MCF 10A (cell line): ENCODE measurements around the gene CDK4. TPM values are rescaled to one million over a fixed set of nuclear protein-coding genes. Genes with fewer than 3 reads are reported as not detected.

Source experiments
- BruUV-seq: library from RNA; stranded (reverse); fragments of 400-500 nt; replicated peaks from 2 replicates; lab custom pipeline; 2021; lab: Mats Ljungman, UMichigan
- CTCF ChIA-PET: fragments of 300-600 bp; sonication (Branson Sonifier 250); formaldehyde crosslinking; extraction: SDS; loops from one replicate; lab custom pipeline; 2021; ENCODE audit warnings: antibody characterized with exemption, inconsistent platforms; lab: Yijun Ruan, JAX
- POLR2A ChIA-PET: fragments of 300-600, 350-650 bp; sonication (Branson Sonifier 250); formaldehyde crosslinking; extraction: SDS; loops from one replicate; lab custom pipeline; 2020; ENCODE audit warnings: antibody characterized with exemption, inconsistent platforms; lab: Yijun Ruan, JAX
- DNase-seq: peaks from one replicate; pipeline ENCODE4 v3.0.0-alpha.2; 2018; ENCODE audit not compliant: unreplicated experiment
- H3K27ac Mint-ChIP-seq: one replicate; pipeline ENCODE4 v1.8.0; 2022; ENCODE audit warnings: mild to moderate bottlenecking, low read depth, mixed read lengths; ENCODE audit not compliant: unreplicated experiment
- H3K27me3 Mint-ChIP-seq: one replicate; pipeline ENCODE4 v1.8.0; 2022; ENCODE audit warnings: mixed read lengths; ENCODE audit not compliant: insufficient read depth, unreplicated experiment
- H3K36me3 Mint-ChIP-seq: one replicate; pipeline ENCODE4 v1.8.0; 2022; ENCODE audit warnings: mild to moderate bottlenecking, moderate library complexity, mixed read lengths; ENCODE audit not compliant: insufficient read depth, unreplicated experiment
- H3K4me1 Mint-ChIP-seq: one replicate; pipeline ENCODE4 v1.8.0; 2022; ENCODE audit warnings: mixed read lengths; ENCODE audit not compliant: insufficient read depth, unreplicated experiment
- H3K4me3 Mint-ChIP-seq: one replicate; pipeline ENCODE4 v1.8.0; 2022; ENCODE audit warnings: mild to moderate bottlenecking, moderate library complexity, mixed read lengths; ENCODE audit not compliant: unreplicated experiment
- H3K9me3 Mint-ChIP-seq: one replicate; pipeline ENCODE4 v1.8.0; 2022; ENCODE audit warnings: mixed read lengths; ENCODE audit not compliant: unreplicated experiment
- intact Hi-C: fragments of 100-400 bp; cut with micrococcal nuclease; formaldehyde crosslinking; loops from 2 replicates; pipeline ENCODE4 v1.14.1; 2022
- total RNA-seq: library from RNA; stranded (reverse); gene quantifications from 2 replicates; pipeline ENCODE4 v1.2.3, GENCODE V29; 2022
- TF ChIP-seq, protein P1 (sequence below): fragments of 200-600 bp; IDR thresholded peaks from one replicate; pipeline ENCODE4 v1.8.0; 2022; ENCODE audit warnings: antibody characterized with exemption, mild to moderate bottlenecking; ENCODE audit not compliant: unreplicated experiment

CDK4 gene
- total RNA-seq, 1 experiment from 2014 or later, result 123 TPM

DNA sequence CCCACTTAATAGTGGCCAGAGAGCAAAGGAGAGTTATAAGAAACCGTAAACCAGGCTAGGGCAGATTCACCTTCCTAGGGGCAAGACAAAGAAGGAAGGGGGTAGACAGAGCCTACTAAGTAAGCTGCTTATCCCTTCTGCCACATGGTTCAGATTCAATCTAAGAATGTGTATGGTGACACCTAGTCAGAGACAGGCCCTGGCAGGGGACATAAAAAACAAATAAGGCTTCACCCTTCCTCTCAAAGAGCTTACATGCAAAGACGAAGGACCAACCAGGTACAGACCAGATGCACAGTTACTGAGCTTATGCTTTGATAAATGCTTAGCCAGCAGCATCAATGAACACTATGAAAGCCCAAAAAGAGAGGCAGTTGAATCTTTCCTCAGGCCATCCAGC, 10.4 kb upstream of the CDK4 start:
- peaks cover 20% of the 10 kb centered on the region for H3K4me1 Mint-ChIP-seq
- intact Hi-C loops, result no loop called here
- ChIA-PET POLR2A (interaction anchor here (0.6 to 1.2 kb wide), 2 partner anchors 10 to 84 kb away, joined by 4 to 5 read pairs; partner anchors contain the start of genes EEF1AKMT3 and METTL1), CTCF (interaction anchor here (0.9 to 1.2 kb wide), 2 partner anchors 8 to 41 kb away, joined by 4 read pairs; no protein-coding TSS in a partner anchor)
- H3K4me3 Mint-ChIP-seq, result no peak overlapping the region
- H3K9me3 Mint-ChIP-seq, result no peaks in the 10 kb centered on the region
- H3K27ac Mint-ChIP-seq, result no peak overlapping the region
- no peaks in the 10 kb centered on the region for H3K27me3 Mint-ChIP-seq
- TF ChIP-seq, protein P1, sequence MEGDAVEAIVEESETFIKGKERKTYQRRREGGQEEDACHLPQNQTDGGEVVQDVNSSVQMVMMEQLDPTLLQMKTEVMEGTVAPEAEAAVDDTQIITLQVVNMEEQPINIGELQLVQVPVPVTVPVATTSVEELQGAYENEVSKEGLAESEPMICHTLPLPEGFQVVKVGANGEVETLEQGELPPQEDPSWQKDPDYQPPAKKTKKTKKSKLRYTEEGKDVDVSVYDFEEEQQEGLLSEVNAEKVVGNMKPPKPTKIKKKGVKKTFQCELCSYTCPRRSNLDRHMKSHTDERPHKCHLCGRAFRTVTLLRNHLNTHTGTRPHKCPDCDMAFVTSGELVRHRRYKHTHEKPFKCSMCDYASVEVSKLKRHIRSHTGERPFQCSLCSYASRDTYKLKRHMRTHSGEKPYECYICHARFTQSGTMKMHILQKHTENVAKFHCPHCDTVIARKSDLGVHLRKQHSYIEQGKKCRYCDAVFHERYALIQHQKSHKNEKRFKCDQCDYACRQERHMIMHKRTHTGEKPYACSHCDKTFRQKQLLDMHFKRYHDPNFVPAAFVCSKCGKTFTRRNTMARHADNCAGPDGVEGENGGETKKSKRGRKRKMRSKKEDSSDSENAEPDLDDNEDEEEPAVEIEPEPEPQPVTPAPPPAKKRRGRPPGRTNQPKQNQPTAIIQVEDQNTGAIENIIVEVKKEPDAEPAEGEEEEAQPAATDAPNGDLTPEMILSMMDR, result no peak
- BruUV-seq, result no TSS peak
- DNase-seq, result no peak
- H3K36me3 Mint-ChIP-seq, result peaks cover 19% of the 10 kb centered on the region

DNA sequence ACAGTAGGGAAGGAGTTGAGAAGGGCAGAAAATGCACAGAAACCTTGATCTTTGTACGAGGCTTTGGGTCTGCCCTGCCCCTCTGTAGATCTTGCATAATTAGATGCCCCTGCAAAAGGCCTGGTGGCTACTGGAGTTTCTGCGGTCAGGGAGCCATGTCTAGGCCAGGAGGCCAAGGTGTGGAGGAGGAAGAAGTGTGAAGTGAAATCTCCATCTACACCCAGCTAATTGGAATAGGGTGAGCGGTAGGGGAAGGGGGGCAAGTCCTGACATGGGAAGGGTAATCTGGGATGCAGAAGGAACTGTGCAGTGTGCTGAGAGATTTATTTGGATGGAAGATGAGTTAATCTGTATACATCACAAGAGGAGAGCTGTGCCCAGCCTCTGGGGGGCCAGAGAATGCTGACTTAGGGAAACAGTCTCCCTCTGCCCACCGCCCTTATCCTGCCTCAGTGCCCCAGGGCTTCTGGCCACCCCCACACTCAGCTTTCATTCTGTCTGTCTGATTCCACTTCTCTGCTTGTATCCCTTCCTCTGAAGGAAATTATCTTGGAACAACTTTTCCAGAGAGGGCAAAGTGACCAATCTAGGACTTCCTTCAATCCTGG, 9.4 kb upstream of the CDK4 start:
- BruUV-seq, result no TSS peak
- H3K9me3 Mint-ChIP-seq, result no peaks in the 10 kb centered on the region
- ChIA-PET CTCF (interaction anchor here (0.7 to 1.2 kb wide), 2 partner anchors 11 to 42 kb away, joined by 3 to 4 read pairs; no protein-coding TSS in a partner anchor), POLR2A (interaction anchor here (0.8 to 1.2 kb wide), 2 partner anchors 11 to 33 kb away, joined by 3 to 5 read pairs; partner anchors contain the start of genes EEF1AKMT3 and METTL1)
- peaks cover 25% of the 10 kb centered on the region for H3K36me3 Mint-ChIP-seq
- no peaks in the 10 kb centered on the region for H3K27me3 Mint-ChIP-seq
- no peak overlapping the region for H3K4me3 Mint-ChIP-seq
- TF ChIP-seq, protein P1, result no peak
- H3K27ac Mint-ChIP-seq, result no peak overlapping the region
- H3K4me1 Mint-ChIP-seq, result peaks cover 18% of the 10 kb centered on the region
- DNase-seq, result no peak
- intact Hi-C loops, result no loop called here

DNA sequence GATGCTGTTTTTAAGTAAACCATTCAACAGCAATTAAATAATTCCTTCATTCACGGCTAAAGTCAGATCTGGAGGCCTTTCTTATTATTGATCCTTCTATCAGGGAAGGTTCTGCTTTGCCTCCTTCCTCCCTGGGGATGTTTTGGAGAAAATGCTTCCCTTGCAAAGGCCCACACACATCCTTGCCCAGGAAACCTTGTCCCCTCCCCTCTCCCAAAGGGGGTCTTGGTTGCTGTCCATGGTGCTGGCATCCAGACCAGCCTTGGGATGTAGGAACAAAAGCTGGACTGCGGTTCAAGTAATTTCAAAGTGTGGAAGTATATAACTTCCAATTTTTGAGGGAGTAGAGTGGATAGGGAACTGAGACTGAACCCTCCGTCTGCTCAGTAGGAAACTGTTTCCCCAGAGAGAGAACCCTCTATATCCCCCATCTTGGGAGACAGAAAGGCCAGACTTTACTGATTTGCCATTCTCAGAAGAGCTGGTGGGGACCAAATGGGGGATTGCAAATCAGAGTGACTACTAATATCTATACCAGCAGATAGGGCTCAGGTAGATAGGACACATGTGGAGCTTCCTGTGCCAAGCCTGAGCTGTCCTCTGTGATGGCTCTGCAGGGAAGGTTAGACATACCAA, 8.4 kb upstream of the CDK4 start:
- intact Hi-C loops, result no loop called here
- BruUV-seq, result no TSS peak
- peaks cover 18% of the 10 kb centered on the region for H3K4me1 Mint-ChIP-seq
- H3K9me3 Mint-ChIP-seq, result no peaks in the 10 kb centered on the region
- no peak for DNase-seq
- H3K27ac Mint-ChIP-seq, result no peak overlapping the region
- H3K36me3 Mint-ChIP-seq, result peaks cover 25% of the 10 kb centered on the region
- H3K4me3 Mint-ChIP-seq, result no peak overlapping the region
- POLR2A ChIA-PET, result interaction anchor here (1.2 to 2.0 kb wide), 2 partner anchors 14 to 23 kb away, joined by 3 to 8 read pairs; partner anchors contain the start of gene TSFM
- CTCF ChIA-PET, result interaction anchor here (0.5 to 2.3 kb wide), 6 partner anchors 8 to 207 kb away, joined by 3 to 13 read pairs (median 4); partner anchors contain the start of gene CDK4
- H3K27me3 Mint-ChIP-seq, result no peaks in the 10 kb centered on the region
- TF ChIP-seq, protein P1, result no peak
